GM12878 (cell line): ENCODE measurements around the gene CKAP5.

ENCODE experiments used
- CEBPB ChIP-seq, 2 experiments: fragments of 150-350 bp in 1 of 2; IDR thresholded peaks; 2 replicates each; pipeline ENCODE4 v1.6.1; 2012 to 2014; ENCODE audit warnings: low read depth in 2 of 2, low read length in 2 of 2, borderline replicate concordance in 1 of 2, inconsistent platforms in 1 of 2
- CHD1 ChIP-seq: IDR thresholded peaks from 2 replicates; pipeline ENCODE4 v1.6.1; 2012; ENCODE audit warnings: low read depth, low read length, improper control_type of control experiment
- CHD2 ChIP-seq: IDR thresholded peaks from 2 replicates; pipeline ENCODE4 v1.6.1; 2011; ENCODE audit warnings: low read depth, low read length, improper control_type of control experiment, borderline replicate concordance
- CTCF ChIP-seq, 3 experiments: IDR thresholded peaks in 2 of 3; conservative IDR thresholded peaks in 1 of 3; 2 replicates each; pipeline ENCODE4 v1.5.1; 2011; ENCODE audit warnings: low read depth in 3 of 3, low read length in 3 of 3, mild to moderate bottlenecking in 3 of 3, control low read depth in 2 of 3, moderate library complexity in 2 of 3, inconsistent platforms in 1 of 3, mixed read lengths in 1 of 3; ENCODE audit not compliant: control insufficient read depth in 2 of 3, insufficient read depth in 1 of 3; ENCODE audit errors: extremely low read depth in 1 of 3
- POLR2A ChIP-seq: IDR thresholded peaks from 2 replicates; pipeline ENCODE4 v1.6.1; 2011; ENCODE audit warnings: low read depth, mild to moderate bottlenecking, low read length
- REST ChIP-seq: IDR thresholded peaks from 2 replicates; pipeline ENCODE4 v1.6.1; 2012; ENCODE audit warnings: mild to moderate bottlenecking, low read depth, low read length
- RFX5 ChIP-seq: IDR thresholded peaks from 2 replicates; pipeline ENCODE4 v1.6.1; 2011; ENCODE audit warnings: low read depth, low read length, improper control_type of control experiment

GRCh38 chr11:46826310-46827044 lies 19.6 kb downstream of the CKAP5 start:
- TF ChIP-seq RFX5, result no peak
- TF ChIP-seq CHD2, result no peak
- TF ChIP-seq CTCF (IDR thresholded peaks at IDR 0.05 in 2 of 3, conservative IDR thresholded peaks at IDR 0.05 in 1 of 3; ENCODE audit: control insufficient read depth in 2 of 3, extremely low read depth in 1 of 3, insufficient read depth in 1 of 3, low read depth in 3 of 3, low read length in 3 of 3), result no peak
- no peak for TF ChIP-seq REST
- no peak for TF ChIP-seq POLR2A
- no peak for TF ChIP-seq CEBPB (IDR thresholded peaks at IDR 0.05; ENCODE audit: borderline replicate concordance in 1 of 2, low read depth in 2 of 2, low read length in 2 of 2)
- no peak for TF ChIP-seq CHD1
